GM23338 (cell line): ENCODE measurements around the gene SUPT3H. TPM values are rescaled to one million over a fixed set of nuclear protein-coding genes. Genes with fewer than 3 reads are reported as not detected.

Experiments used
- ATAC-seq: fragments of 200-7000 bp; cut with Tn5 transposase; 3 replicates; pipeline ENCODE4 v1.9.1; 2020
- DNase-seq: peaks from one replicate; pipeline ENCODE4 v3.0.0-alpha.2; 2015; ENCODE audit warnings: low spot score
- H2AFZ ChIP-seq: fragments of 200-600 bp; sonication (generic); 2 replicates; pipeline ENCODE4 v1.8.0; 2016; ENCODE audit warnings: antibody characterized with exemption, mild to moderate bottlenecking, moderate library complexity
- H3F3A ChIP-seq: fragments of 200-600 bp; sonication (generic); replicated peaks from 2 replicates; pipeline ENCODE4 v1.8.0; 2017; ENCODE audit warnings: antibody characterized with exemption, mixed run types, low read depth
- H3K27ac ChIP-seq: fragments of 200-600 bp; sonication (generic); 2 replicates; pipeline ENCODE4 v1.6.1; 2016; ENCODE audit warnings: low read depth
- H3K27me3 ChIP-seq: fragments of 200-600 bp; sonication (generic); 2 replicates; pipeline ENCODE4 v1.8.0; 2016; ENCODE audit warnings: mild to moderate bottlenecking, mixed run types, moderate library complexity; ENCODE audit not compliant: insufficient read depth
- H3K36me3 ChIP-seq: fragments of 200-600 bp; sonication (generic); 2 replicates; pipeline ENCODE4 v1.8.0; 2016; ENCODE audit warnings: mild to moderate bottlenecking; ENCODE audit not compliant: insufficient read depth
- H3K4me1 ChIP-seq: fragments of 200-600 bp; sonication (generic); 2 replicates; pipeline ENCODE4 v1.8.0; 2016; ENCODE audit warnings: mild to moderate bottlenecking, moderate library complexity; ENCODE audit not compliant: insufficient read depth
- H3K4me2 ChIP-seq: fragments of 200-600 bp; sonication (generic); 2 replicates; pipeline ENCODE4 v1.7.1; 2017; ENCODE audit warnings: mixed run types
- H3K4me3 ChIP-seq: fragments of 200-600 bp; sonication (generic); 2 replicates; pipeline ENCODE4 v1.6.1; 2016; ENCODE audit warnings: mixed run types
- H3K79me2 ChIP-seq: fragments of 200-600 bp; sonication (generic); replicated peaks from 2 replicates; pipeline ENCODE4 v1.8.0; 2017; ENCODE audit warnings: mild to moderate bottlenecking; ENCODE audit not compliant: insufficient read depth
- H3K9me2 ChIP-seq: fragments of 200-600 bp; sonication (generic); 2 replicates; pipeline ENCODE4 v1.8.0; 2017; ENCODE audit not compliant: insufficient read depth
- H4K20me1 ChIP-seq: fragments of 200-600 bp; sonication (generic); replicated peaks from 2 replicates; pipeline ENCODE4 v1.8.0; 2017; ENCODE audit warnings: mild to moderate bottlenecking; ENCODE audit not compliant: insufficient read depth
- H3K27ac Mint-ChIP-seq: 2 replicates; pipeline ENCODE4 v1.8.0; 2020; ENCODE audit warnings: inconsistent platforms, mild to moderate bottlenecking, moderate library complexity, mixed read lengths
- H3K27me3 Mint-ChIP-seq: 3 replicates; pipeline ENCODE4 v1.8.0; 2022; ENCODE audit warnings: low read depth, mild to moderate bottlenecking, moderate library complexity, mixed read lengths, inconsistent platforms; ENCODE audit not compliant: insufficient read depth, poor library complexity
- H3K36me3 Mint-ChIP-seq: 3 replicates; pipeline ENCODE4 v1.8.0; 2021; ENCODE audit warnings: low read depth, mild to moderate bottlenecking, inconsistent platforms, moderate library complexity, mixed read lengths
- H3K4me1 Mint-ChIP-seq: 3 replicates; pipeline ENCODE4 v1.8.0; 2020; ENCODE audit warnings: mild to moderate bottlenecking, inconsistent platforms, mixed read lengths
- H3K4me3 Mint-ChIP-seq: 3 replicates; pipeline ENCODE4 v1.8.0; 2021; ENCODE audit warnings: moderate library complexity, mild to moderate bottlenecking, inconsistent platforms, mixed read lengths
- H3K9me3 Mint-ChIP-seq: 3 replicates; pipeline ENCODE4 v1.8.0; 2020; ENCODE audit warnings: moderate library complexity, mild to moderate bottlenecking, inconsistent platforms, mixed read lengths
- CTCF ChIP-seq, 2 experiments: fragments of 200-600 bp in 1 of 2; sonication (generic) in 1 of 2; conservative IDR thresholded peaks; 2 replicates each; pipeline versions ENCODE4 v1.5.1 to v1.6.1; 2016 to 2017; ENCODE audit warnings: antibody characterized with exemption in 2 of 2, low read depth in 2 of 2, mild to moderate bottlenecking in 2 of 2, moderate library complexity in 1 of 2
- ZNF462 ChIP-seq: fragments of 250-450 bp; sonication (Bioruptor Pico); IDR thresholded peaks from 2 replicates; pipeline ENCODE4 v1.5.0; 2020; ENCODE audit warnings: mild to moderate bottlenecking, moderate library complexity
- polyA plus RNA-seq: library from polyadenylated mRNA; unstranded; fragments of >200 nt; fragmentation: Nextera tagmentation; extraction: Ambion mirVana; gene quantifications from 2 replicates; pipeline ENCODE4 v1.2.1, GENCODE V29; 2016
- total RNA-seq: library from RNA; depleted of rRNA; stranded (reverse); fragments of >200 nt; shearing (Covaris generic); gene quantifications from 2 replicates; pipeline ENCODE4 v1.2.3, GENCODE V29; 2014

Gene SUPT3H
- total and polyA plus RNA-seq, 2 experiments from 2014 or later = 11.4 to 30.1 TPM

DNA sequence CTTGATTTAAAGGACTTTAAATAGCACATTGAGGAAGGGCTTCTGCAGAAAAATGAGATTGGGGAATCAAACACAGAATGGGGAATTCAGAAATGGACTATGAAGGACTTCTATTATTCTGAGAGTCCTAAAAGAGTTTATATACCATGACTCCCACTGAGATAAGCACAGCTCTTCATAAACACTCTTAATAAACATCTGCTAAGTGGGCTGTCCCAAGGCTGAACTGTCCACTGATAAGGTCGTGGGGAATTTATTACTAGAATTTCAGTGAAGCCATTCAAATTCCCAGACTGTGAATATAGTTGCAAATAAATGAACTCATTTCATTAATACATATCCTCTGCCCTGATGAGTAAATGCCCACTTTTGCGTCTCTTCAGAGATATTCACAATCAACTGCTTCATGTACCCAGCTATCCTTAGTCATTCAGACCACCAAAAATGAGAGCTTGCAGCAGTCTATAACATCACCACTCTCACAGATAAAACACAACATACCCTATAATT lies 517.8 kb downstream of the SUPT3H start (continued):
- no peak for TF ChIP-seq CTCF (conservative IDR thresholded peaks at IDR 0.05; ENCODE audit: low read depth in 2 of 2)

DNA sequence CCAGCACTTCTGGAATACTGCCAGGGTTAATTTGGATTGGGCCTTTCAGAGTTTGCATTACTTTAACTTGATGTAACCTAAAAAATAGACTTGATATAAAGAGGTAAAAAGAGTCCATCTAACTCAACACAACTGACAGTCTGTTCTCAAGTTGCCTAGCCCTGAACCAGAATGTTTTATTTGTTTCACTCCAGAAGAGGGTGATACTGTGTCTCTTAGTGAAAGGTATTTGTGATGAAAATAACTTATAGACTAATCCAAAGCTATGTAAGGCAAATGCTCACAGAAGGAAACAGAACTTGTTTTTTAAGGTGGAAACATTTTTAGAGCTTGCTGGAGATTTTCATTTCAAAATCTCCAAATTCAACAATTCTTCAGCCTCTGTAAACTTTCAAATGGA lies 518.7 kb downstream of the SUPT3H start:
- Histone ChIP-seq H4K20me1 (no peaks in the 10 kb centered on the region), H3K27ac (no peak overlapping the region), H3K9me2 (no peaks in the 10 kb centered on the region; the same call in 1 of the 2 replicates), H3K36me3 (no peaks in the 10 kb centered on the region), H3K4me2 (no peak overlapping the region), H3K79me2 (no peaks in the 10 kb centered on the region), H3K4me3 (no peak overlapping the region), H3K4me1 (no peaks in the 10 kb centered on the region), H2AFZ (no peak overlapping the region), H3K27me3 (no peaks in the 10 kb centered on the region), H3F3A (no peaks in the 10 kb centered on the region)
- Mint-ChIP-seq H3K9me3 (0 out of 3 replicates have a peak, but pooled peaks cover 3% of the 10 kb centered on the region), H3K36me3 (peaks cover 8% of the 10 kb centered on the region; the same call in 2 of the 3 replicates), H3K27me3 (peaks cover 2% of the 10 kb centered on the region), H3K4me3 (no peak overlapping the region), H3K4me1 (no peaks in the 10 kb centered on the region), H3K27ac (no peak overlapping the region)
- DNase-seq (peak; percentile 8), ATAC-seq (no peak)
- peak in 1 of 2 experiments; percentile 14; a peak in 1 of 4 replicates for TF ChIP-seq CTCF (conservative IDR thresholded peaks at IDR 0.05; ENCODE audit: low read depth in 2 of 2)
- no peak for TF ChIP-seq ZNF462 (CRISPR knock-in tag)
